Ectodermal cell (in vitro differentiated cells): ENCODE results near the gene PCYT1A.

Source experiments
- H3K27ac ChIP-seq: 2 replicates; pipeline ENCODE4 v1.7.0; 2013; ENCODE audit warnings: mild to moderate bottlenecking, low read depth, low read length; ENCODE audit not compliant: insufficient read depth, poor library complexity, severe bottlenecking
- H3K27me3 ChIP-seq: 2 replicates; pipeline ENCODE4 v1.7.0; 2013; ENCODE audit warnings: mild to moderate bottlenecking, low read length; ENCODE audit not compliant: insufficient read depth, control insufficient read depth, poor library complexity, severe bottlenecking
- H3K36me3 ChIP-seq: one replicate; pipeline ENCODE4 v1.7.0; 2013; ENCODE audit warnings: low read length; ENCODE audit not compliant: control insufficient read depth, insufficient read depth
- H3K4me1 ChIP-seq: one replicate; pipeline ENCODE4 v1.7.0; 2013; ENCODE audit warnings: low read length; ENCODE audit not compliant: control insufficient read depth, insufficient read depth
- H3K4me3 ChIP-seq: 2 replicates; pipeline ENCODE4 v1.7.0; 2013; ENCODE audit warnings: low read depth, low read length, control low read depth; ENCODE audit not compliant: insufficient read depth
- H3K9me3 ChIP-seq: 2 replicates; pipeline ENCODE4 v1.7.0; 2013; ENCODE audit warnings: mild to moderate bottlenecking, low read length, moderate library complexity; ENCODE audit not compliant: control insufficient read depth
- WGBS, 2 experiments: methylation state at CpG; one replicate each; pipeline ENCODE4 v1.1.7; 2013; ENCODE audit warnings: missing lambda C conversion rate in 2 of 2; 5-methylcytosine and 5-hydroxymethylcytosine counted together

The PCYT1A gene

DNA sequence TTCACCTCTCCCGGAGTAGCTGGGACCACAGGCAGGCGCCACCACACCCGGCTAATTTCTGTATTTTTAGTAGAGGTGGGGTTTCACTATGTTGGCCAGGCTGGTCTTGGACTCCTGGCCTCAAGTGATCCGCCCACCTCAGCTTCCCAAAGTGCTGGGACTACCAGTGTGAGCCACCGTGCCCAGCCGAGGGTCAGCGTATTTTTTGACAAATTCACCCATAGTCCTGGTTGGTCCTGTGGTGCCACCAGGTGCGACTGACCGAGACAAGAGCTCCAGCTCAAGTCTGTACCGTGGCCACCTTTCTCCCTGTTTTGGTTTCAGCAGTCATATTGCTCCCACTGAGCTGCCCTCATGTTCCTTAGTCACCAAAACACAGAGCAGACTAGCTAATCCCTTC is 62.4 kb downstream of the PCYT1A start:
- no peaks in the 10 kb centered on the region for H3K36me3 ChIP-seq
- H3K4me3 ChIP-seq: no peak overlapping the region
- H3K4me1 ChIP-seq: no peaks in the 10 kb centered on the region
- 94 to 96% methylated on average over 10 of the region's 10 CpGs for WGBS, 2 experiments
- H3K9me3 ChIP-seq: no peaks in the 10 kb centered on the region
- no peaks in the 10 kb centered on the region for H3K27me3 ChIP-seq
- H3K27ac ChIP-seq: no peak overlapping the region

DNA sequence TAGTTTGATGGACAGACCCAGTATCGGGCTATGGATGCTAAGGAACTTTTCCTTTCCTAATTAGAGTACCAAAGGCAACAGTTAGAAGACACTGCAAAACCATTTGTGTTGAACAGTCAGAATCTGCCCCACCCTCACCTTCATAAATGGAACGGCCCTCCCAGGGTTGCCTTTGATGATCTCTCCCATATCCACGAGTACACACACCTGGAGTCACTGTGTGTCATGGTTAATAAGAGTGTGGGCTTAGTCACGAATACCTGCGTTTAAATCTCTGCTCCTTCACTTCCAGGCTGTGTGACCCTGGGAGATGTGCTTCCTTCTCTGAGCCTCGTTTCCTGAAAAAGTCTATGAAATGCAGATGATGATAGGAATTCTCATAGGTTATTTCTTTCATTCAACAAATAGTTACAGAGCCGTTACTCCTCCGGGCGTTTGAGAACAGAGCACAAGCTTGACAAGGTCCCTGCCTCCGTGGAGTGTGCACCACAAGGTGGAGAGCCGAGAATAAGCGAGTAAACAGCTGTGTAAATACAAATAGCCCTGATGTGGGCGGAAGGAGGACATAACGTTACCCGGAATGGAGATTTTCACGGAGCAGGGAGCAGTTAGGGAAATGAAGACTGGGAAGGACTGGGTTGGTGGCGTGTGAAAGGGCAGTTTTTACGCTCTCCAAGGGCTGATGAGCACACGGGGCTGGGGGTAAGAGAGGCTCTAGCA is 64.5 kb downstream of the PCYT1A start:
- WGBS, 2 experiments: 81 to 82% methylated on average over 19 of the region's 19 CpGs

DNA sequence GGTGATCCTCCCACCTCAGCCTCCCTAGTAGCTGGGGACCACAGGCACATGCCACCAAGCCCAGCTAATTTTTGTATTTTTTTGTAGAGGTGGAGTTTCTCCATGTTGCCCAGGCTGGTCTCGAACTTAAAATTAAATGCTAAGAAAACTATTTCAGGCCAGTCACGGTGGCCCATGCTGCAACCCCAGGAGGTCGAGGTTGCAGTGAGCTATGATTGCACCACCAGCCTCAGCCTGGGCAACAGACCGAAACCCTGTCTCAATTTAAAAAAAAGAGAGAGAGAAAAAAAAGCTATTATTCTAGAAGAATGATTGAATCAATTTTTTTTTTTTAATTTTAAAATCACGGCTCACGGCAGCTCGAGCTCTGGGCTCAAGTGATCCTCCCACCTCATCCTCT is 66.5 kb downstream of the PCYT1A start:
- no peaks in the 10 kb centered on the region for H3K36me3 ChIP-seq
- H3K9me3 ChIP-seq: no peaks in the 10 kb centered on the region
- no peak overlapping the region for H3K4me3 ChIP-seq
- H3K27ac ChIP-seq: no peak overlapping the region
- H3K27me3 ChIP-seq: peaks cover 5% of the 10 kb centered on the region
- WGBS, 2 experiments: 92 to 93% methylated on average over 7 of the region's 7 CpGs
- H3K4me1 ChIP-seq: peaks cover 10% of the 10 kb centered on the region

More for the DNA sequence above, 64.5 kb downstream of the PCYT1A start:
- H3K4me1 ChIP-seq: peaks cover 7% of the 10 kb centered on the region
- H3K4me3 ChIP-seq: no peak overlapping the region
- H3K27ac ChIP-seq: no peak overlapping the region
- no peaks in the 10 kb centered on the region for H3K36me3 ChIP-seq
- no peaks in the 10 kb centered on the region for H3K27me3 ChIP-seq
- no peaks in the 10 kb centered on the region for H3K9me3 ChIP-seq

DNA sequence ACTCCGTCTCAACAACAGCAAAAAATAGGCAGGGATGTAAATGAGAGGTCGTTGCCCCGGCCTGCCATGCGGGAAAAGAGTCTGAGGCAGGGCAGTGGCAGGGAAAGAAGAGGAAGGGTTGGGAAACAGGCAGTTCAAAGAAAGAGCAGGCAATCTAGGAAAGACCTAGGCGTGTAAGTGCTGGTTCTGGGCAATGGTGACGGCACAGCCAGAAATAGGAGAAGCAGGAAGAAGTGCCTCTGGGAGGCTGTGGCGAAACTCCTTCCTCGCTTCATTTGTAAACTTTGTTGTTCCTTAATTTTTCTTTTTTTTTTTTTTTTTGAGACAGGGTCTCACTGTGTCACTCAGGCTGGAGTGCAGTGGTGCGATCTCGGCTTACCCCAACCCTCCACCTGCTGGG is 66.9 kb downstream of the PCYT1A start:
- Histone ChIP-seq H3K9me3 (no peaks in the 10 kb centered on the region), H3K4me3 (no peak overlapping the region), H3K27me3 (peaks cover 5% of the 10 kb centered on the region), H3K36me3 (no peaks in the 10 kb centered on the region), H3K4me1 (peaks cover 12% of the 10 kb centered on the region), H3K27ac (no peak overlapping the region)
- WGBS, 2 experiments: 91% methylated on average over 10 of the region's 10 CpGs

DNA sequence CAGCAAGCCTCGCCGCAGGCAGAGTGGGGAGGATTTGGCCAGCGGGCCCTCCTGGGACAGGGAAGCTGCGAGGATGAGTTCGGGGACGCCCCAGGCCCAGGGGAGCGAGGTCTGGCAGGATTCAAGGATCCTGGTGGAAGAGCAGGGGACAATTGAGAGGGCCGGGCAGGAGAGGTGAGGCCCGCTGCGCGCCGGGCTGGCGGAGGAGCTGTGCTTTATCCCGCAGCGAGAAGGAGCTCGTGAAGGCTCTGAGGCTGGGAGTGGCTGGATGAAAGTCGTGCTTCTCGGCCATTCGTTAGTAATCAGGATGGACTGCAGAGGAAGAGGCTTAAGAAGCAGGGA is 67.6 kb downstream of the PCYT1A start:
- no peaks in the 10 kb centered on the region for H3K9me3 ChIP-seq
- no peak overlapping the region for H3K27ac ChIP-seq
- peaks cover 12% of the 10 kb centered on the region for H3K4me1 ChIP-seq
- WGBS, 2 experiments: 89 to 91% methylated on average over 19 of the region's 19 CpGs
- no peaks in the 10 kb centered on the region for H3K36me3 ChIP-seq
- H3K4me3 ChIP-seq: no peak overlapping the region
- H3K27me3 ChIP-seq: peaks cover 5% of the 10 kb centered on the region

DNA sequence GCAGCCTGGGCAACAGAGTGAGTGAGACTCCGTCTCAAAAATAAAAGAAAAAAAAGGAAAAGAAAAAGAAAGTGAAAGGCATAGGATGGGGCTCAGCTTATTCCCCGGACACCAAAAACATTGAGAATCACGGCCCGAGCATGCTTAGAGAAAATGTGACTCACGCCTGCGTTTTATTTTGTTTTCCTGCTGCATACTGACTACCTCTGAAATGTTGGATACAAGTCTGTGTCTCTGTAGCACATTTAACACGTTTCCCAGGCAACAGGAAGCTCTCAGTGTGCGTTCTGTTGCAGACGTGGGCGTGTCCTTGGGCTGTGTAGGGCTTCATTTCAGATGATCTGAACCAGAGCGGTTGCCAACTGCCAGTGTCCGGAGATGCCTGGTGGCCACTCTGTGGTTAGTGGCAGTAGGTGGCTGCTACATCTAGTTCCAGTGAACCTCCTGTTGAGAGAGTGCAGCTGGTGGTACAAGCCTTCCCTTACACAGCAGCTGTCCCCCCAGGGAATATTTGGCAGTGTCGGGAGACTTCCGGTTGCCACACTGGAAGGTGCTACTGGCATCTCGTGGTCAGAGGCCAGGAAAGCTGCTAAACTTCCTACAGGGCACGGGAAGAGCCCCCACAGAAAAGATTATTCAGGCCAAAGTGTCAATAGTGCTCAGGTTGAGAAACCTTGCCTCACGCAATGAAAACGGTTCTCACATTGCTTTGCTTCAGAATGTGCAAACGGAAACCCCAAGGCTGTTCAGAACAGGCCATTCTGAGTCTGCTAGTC is 68.1 kb downstream of the PCYT1A start:
- Histone ChIP-seq H3K9me3 (no peaks in the 10 kb centered on the region), H3K27ac (no peak overlapping the region), H3K36me3 (no peaks in the 10 kb centered on the region), H3K4me1 (peaks cover 16% of the 10 kb centered on the region), H3K4me3 (no peak overlapping the region), H3K27me3 (peaks cover 5% of the 10 kb centered on the region)
- WGBS, 2 experiments: 82 to 83% methylated on average over 19 of the region's 19 CpGs

DNA sequence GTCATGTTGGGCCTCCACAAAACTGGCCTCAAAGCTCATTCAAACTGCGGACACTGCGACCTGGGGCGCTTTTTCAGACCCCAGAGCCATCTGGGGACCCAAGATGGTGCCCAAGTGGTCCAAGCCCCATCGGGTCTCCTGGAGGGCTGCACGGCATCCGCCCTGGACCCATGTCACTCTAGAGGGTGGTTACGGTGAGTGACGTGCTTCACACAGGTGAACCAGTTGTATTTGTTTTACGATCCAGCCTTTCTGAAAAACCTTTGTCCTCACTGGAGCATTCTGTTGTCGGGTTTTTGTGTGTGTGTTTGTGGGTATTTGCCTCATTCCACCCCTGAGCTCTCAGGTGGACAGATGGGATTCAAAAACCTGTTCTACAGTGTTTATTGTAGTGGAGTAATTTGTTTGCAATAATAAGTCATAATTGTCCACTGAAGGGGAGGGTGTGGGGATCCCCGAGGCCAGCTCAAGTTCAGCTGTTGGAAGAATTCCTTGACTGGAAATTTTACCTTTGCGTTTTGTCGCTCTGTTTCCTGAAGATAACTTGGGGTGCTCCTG is 69.3 kb downstream of the PCYT1A start:
- 95 to 97% methylated on average over 13 of the region's 13 CpGs for WGBS, 2 experiments
- H3K36me3 ChIP-seq: no peaks in the 10 kb centered on the region
- H3K27ac ChIP-seq: no peak overlapping the region
- H3K27me3 ChIP-seq: peaks cover 5% of the 10 kb centered on the region
- no peak overlapping the region for H3K4me3 ChIP-seq
- H3K4me1 ChIP-seq: peaks cover 16% of the 10 kb centered on the region
- no peaks in the 10 kb centered on the region for H3K9me3 ChIP-seq

DNA sequence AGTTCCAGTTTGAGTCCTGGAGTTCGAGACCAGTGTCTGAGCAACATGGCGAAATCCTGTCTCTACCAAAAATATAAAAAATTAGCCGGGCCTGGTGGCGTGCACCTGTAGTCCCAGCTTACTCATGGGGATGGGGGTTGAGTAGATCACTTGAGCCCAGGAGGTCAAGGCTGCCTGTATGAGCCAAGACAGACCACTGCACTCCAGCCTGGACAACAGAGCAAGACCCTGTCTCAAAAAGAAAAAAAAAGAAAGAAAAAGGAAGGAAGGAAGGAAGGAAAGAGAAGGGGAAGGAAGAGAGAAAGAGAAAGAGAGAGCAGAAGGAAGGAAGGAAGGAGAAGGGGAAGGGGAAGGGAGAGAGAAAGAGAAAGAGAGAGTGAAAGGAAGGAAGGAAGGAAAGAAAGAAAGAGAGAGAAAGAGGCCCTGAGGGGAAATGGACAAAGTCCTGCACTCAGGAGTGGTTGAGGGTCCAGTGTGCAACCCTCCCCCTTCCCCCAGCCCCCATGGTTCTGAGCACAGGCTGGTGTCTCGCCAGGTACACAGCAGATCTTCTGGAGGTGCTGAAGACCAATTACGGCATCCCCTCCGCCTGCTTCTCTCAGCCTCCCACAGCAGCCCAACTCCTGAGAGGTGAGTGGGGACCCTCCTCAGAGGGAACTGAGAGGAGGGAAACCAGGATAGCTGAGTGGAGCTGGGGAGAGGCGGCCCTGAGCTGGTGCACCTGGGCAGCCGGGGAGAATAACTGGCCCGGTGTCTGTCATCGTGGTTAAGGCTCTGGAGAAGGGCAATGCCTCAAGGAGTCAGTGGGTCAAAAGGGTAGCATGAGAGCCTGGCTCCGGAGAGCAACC is 70.0 kb downstream of the PCYT1A start:
- Histone ChIP-seq H3K27ac (no peak overlapping the region), H3K9me3 (no peaks in the 10 kb centered on the region), H3K4me3 (no peak overlapping the region), H3K27me3 (peaks cover 5% of the 10 kb centered on the region), H3K4me1 (peaks cover 16% of the 10 kb centered on the region), H3K36me3 (no peaks in the 10 kb centered on the region)
- 93% methylated on average over 12 of the region's 12 CpGs for WGBS, 2 experiments

DNA sequence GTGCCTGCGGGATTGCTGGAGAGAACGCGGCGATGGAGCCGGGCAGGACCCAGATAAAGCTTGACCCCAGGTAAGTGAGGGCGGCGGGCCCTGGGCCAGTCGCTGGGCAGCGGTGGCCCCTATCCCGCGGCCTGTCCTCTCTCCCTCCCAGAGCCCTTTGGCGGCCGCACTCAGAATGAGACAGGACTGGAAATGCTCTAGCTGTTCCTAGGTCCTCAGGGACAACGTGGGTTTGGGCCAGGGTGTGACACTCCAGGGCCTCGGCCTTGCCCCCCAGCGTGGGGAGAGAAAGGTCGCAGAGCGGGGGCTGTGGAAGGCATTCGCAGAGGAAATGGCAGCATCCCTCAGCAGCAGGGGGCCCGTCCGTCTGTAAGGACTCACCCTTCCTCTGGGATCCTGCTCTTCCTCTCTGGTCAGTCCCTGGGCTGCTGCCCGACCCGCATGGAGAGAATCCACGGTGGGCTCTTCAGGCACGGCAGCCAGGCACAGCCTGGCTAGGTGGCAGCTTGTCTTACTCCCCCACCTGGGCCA is 70.8 kb downstream of the PCYT1A start:
- WGBS, 2 experiments: 46 to 60% methylated on average over 25 of the region's 25 CpGs
- Histone ChIP-seq H3K4me3 (no peak overlapping the region), H3K27ac (no peak overlapping the region), H3K9me3 (no peaks in the 10 kb centered on the region), H3K27me3 (peaks cover 5% of the 10 kb centered on the region), H3K36me3 (no peaks in the 10 kb centered on the region), H3K4me1 (peaks cover 16% of the 10 kb centered on the region)
